Fibroblast of the aortic adventitia (primary cell): ENCODE measurements around the gene SBF1. TPM values are rescaled to one million over a fixed set of nuclear protein-coding genes. Genes with fewer than 3 reads are reported as not detected.
"Not testable (repeated sequence)": the region's sequence is repeated elsewhere in the genome, so short reads cannot be mapped to it uniquely, and the experiment has no call there.

Experiments
- DNase-seq: peaks from one replicate; pipeline ENCODE4 v3.0.0-alpha.2; 2010; ENCODE audit warnings: low read depth
- H3K4me3 ChIP-seq: 2 replicates; pipeline ENCODE4 v1.5.1; 2011; ENCODE audit warnings: low read depth, mild to moderate bottlenecking, control low read depth, low read length, moderate library complexity
- CTCF ChIP-seq: IDR thresholded peaks from 2 replicates; pipeline ENCODE4 v1.5.1; 2011; ENCODE audit warnings: mild to moderate bottlenecking, low read length, control low read depth, inconsistent platforms; ENCODE audit not compliant: insufficient read depth
- total RNA-seq: library from RNA; depleted of rRNA; stranded (reverse); fragments of >200 nt; gene quantifications from 2 replicates; pipeline ENCODE4 v1.2.3, GENCODE V29; 2012; ENCODE audit warnings: low replicate concordance

SBF1 gene
- total RNA-seq, 1 donor = 70.9 TPM

- no peak for DNase-seq
- no peak overlapping the region for H3K4me3 ChIP-seq
- TF ChIP-seq CTCF = no peak
Measured at GRCh38 chr22:50434849-50435248, 40.0 kb downstream of the SBF1 start.

- not testable (repeated sequence) for H3K4me3 ChIP-seq, DNase-seq
Measured at GRCh38 chr22:50432877-50433510, 41.8 kb downstream of the SBF1 start.

GRCh38 chr22:50432131-50432876 lies 42.5 kb downstream of the SBF1 start:
- TF ChIP-seq CTCF = no peak
- H3K4me3 ChIP-seq = no peak overlapping the region
- no peak for DNase-seq

GRCh38 chr22:50425179-50425916 lies 49.5 kb downstream of the SBF1 start:
- DNase-seq = no peak
- no peak for TF ChIP-seq CTCF
- H3K4me3 ChIP-seq = no peak overlapping the region

- no peak for DNase-seq
- no peak for TF ChIP-seq CTCF
- no peak overlapping the region for H3K4me3 ChIP-seq
Measured at GRCh38 chr22:50423956-50424355, 50.9 kb downstream of the SBF1 start.

GRCh38 chr22:50422961-50423815 lies 51.6 kb downstream of the SBF1 start:
- no peak for TF ChIP-seq CTCF
- H3K4me3 ChIP-seq = no peak overlapping the region
- no peak for DNase-seq
